Uterus (tissue), 4 donors: ENCODE data around the gene TSPAN11. TPM values are rescaled to one million over a fixed set of nuclear protein-coding genes. Genes with fewer than 3 reads are reported as not detected.

Source experiments
- DNase-seq, 2 donors: peaks; one replicate each; pipeline ENCODE4 v3.0.0-alpha.2; 2019 to 2020
- H3K27ac ChIP-seq, 2 donors: fragments of 200-600 bp; sonication (generic); 1 replicate in 1 of 2; 2 replicates in 1 of 2; pipeline ENCODE4 v1.5.1; 2016 to 2018
- H3K27me3 ChIP-seq, 2 donors: fragments of 200-600 bp; sonication (generic); one replicate each; pipeline ENCODE4 v1.5.1; 2018 to 2019; ENCODE audit warnings: control low read depth in 1 of 2
- H3K36me3 ChIP-seq, 2 donors: fragments of 200-600 bp; sonication (generic); one replicate each; pipeline ENCODE4 v1.5.1; 2019; ENCODE audit warnings: control low read depth in 1 of 2
- H3K4me1 ChIP-seq, 2 donors: fragments of 200-600 bp; sonication (generic); one replicate each; pipeline ENCODE4 v1.5.1; 2018 to 2019; ENCODE audit warnings: control low read depth in 1 of 2
- H3K4me3 ChIP-seq, 2 donors: fragments of 200-600 bp; sonication (generic); 1 replicate in 1 of 2; 2 replicates in 1 of 2; pipeline ENCODE4 v1.5.1; 2018 to 2019; ENCODE audit warnings: mild to moderate bottlenecking in 1 of 2
- H3K9me3 ChIP-seq, 2 donors: fragments of 200-600 bp; sonication (generic); one replicate each; pipeline ENCODE4 v1.5.1; 2019; ENCODE audit warnings: control low read depth in 1 of 2
- POLR2A ChIP-seq, 2 donors: fragments of 450-650 bp; IDR thresholded peaks; one replicate each; pipeline ENCODE4 v1.6.1; 2016; ENCODE audit warnings: antibody characterized with exemption in 2 of 2, mild to moderate bottlenecking in 1 of 2, moderate library complexity in 1 of 2
- intact Hi-C: fragments of 100-400 bp; cut with DNase I; formaldehyde crosslinking; loops from one replicate; pipeline ENCODE4 v1.15.1; 2023; ENCODE audit warnings: low total_unique reads
- total RNA-seq, 4 donors: library from RNA; depleted of rRNA in 3 of 4; stranded (reverse); fragments of >200 nt in 3 of 4; gene quantifications; one replicate each; pipeline versions ENCODE4 v1.1.0 to v1.2.4, GENCODE V29; 2014 to 2023
- TF ChIP-seq, protein P1 (sequence below), 4 experiments: fragments of 200-600 bp in 2 of 4; fragments of 450-650 bp in 2 of 4; sonication (generic) in 2 of 4; IDR thresholded peaks; one replicate each; pipeline ENCODE4 v1.5.1; 2016 to 2019; ENCODE audit warnings: antibody characterized with exemption in 4 of 4, mild to moderate bottlenecking in 2 of 4, moderate library complexity in 1 of 4
- donor health status: DM: yes; HTN: yes; CAD: no.

Gene TSPAN11
- total RNA-seq, 4 donors from 2014 or later: 0.51 to 9.4 (median 0.88) TPM

DNA sequence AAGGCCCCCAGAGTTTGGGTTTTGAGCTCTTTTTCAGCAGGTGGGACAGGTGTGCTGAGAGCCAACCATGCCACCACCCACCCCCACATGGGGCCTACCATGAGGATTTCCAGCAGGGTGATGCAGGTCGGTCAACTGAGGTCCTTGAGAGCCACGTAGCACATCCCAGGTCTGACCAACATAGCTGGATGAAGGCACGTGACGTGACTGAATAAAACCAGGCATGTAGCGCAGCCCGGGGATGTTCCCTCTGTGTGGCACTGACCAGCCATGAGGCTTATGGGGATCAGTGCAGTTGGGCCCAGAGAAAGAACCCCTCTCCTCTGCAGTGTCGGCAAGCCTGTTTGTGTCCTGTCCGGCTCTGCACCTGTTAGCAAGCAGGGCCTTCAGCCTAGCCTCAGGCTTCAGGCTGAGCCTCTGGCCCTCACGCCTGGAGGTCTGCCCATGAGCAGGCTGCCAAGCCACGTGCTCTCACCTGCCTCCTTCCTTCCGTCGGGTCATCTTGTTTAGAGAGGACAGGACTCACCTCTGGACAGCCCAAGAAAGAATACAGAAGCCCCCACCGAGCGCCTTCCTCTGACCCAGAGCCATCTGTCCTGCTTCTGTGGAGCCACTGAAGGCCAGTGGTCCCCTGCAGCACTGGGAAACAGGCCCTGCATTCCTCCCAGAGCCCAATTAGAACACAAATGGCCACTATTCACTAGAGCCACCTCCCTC is 38.5 kb downstream of the TSPAN11 start:
- intact Hi-C loops: no loop called here
- Histone ChIP-seq H3K9me3 (no peaks in the 10 kb centered on the region), H3K4me3 (no peak overlapping the region), H3K4me1 (no peaks in the 10 kb centered on the region), H3K27me3 (no peaks in the 10 kb centered on the region), H3K27ac (no peak overlapping the region), H3K36me3 (no peaks in the 10 kb centered on the region)
- DNase-seq: no peak
- TF ChIP-seq POLR2A (IDR thresholded peaks at IDR 0.05): no peak

DNA sequence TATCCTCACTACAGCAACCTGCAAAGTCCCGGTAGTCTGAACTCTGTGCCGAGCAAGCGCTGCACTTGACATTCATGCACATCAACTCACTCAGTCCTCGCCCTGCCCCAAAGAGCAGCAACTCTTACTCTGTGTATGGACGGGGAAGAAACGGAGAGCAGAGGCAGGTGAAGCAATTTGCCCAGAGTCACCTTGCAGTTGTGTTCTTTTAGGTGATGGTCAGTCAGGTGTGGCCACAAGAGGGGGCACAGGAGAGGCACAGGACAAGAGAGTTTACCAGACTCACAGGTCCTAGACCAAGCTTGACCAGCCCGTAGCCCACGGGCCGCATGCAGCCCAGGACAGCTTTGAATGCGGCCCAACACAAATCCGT is 39.1 kb downstream of the TSPAN11 start:
- Histone ChIP-seq H3K36me3 (no peaks in the 10 kb centered on the region), H3K4me3 (no peak overlapping the region), H3K27me3 (no peaks in the 10 kb centered on the region), H3K4me1 (no peaks in the 10 kb centered on the region), H3K9me3 (no peaks in the 10 kb centered on the region), H3K27ac (no peak overlapping the region)
- TF ChIP-seq, protein P1, sequence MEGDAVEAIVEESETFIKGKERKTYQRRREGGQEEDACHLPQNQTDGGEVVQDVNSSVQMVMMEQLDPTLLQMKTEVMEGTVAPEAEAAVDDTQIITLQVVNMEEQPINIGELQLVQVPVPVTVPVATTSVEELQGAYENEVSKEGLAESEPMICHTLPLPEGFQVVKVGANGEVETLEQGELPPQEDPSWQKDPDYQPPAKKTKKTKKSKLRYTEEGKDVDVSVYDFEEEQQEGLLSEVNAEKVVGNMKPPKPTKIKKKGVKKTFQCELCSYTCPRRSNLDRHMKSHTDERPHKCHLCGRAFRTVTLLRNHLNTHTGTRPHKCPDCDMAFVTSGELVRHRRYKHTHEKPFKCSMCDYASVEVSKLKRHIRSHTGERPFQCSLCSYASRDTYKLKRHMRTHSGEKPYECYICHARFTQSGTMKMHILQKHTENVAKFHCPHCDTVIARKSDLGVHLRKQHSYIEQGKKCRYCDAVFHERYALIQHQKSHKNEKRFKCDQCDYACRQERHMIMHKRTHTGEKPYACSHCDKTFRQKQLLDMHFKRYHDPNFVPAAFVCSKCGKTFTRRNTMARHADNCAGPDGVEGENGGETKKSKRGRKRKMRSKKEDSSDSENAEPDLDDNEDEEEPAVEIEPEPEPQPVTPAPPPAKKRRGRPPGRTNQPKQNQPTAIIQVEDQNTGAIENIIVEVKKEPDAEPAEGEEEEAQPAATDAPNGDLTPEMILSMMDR (IDR thresholded peaks at IDR 0.05): no peak
- no peak for TF ChIP-seq POLR2A (IDR thresholded peaks at IDR 0.05)
- DNase-seq: no peak
- intact Hi-C loops: no loop called here

DNA sequence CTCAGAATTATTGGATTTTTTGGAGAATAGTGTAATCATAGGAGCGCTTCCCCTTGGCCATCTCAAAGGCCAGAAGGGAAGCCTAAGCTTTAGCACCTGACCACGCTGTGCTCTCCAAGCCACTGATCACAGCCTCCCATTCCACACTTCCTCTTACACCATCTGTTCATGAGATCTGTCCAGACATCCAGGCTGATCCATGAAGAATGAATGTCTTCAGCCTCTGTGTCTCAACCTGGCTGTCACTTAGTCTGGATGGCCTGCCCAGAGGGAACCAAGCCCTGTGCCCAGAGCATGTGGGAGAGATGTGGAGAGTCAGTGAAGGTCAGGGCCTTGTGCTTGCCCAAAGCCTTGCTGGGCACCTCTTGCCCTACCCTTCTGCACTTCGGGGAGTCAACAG is 40.5 kb downstream of the TSPAN11 start:
- Histone ChIP-seq H3K4me1 (no peaks in the 10 kb centered on the region), H3K27ac (no peak overlapping the region), H3K4me3 (no peak overlapping the region), H3K27me3 (no peaks in the 10 kb centered on the region), H3K36me3 (no peaks in the 10 kb centered on the region), H3K9me3 (no peaks in the 10 kb centered on the region)
- TF ChIP-seq, protein P1 (IDR thresholded peaks at IDR 0.05): no peak
- TF ChIP-seq POLR2A (IDR thresholded peaks at IDR 0.05): no peak
- no peak for DNase-seq
- intact Hi-C loops: no loop called here

DNA sequence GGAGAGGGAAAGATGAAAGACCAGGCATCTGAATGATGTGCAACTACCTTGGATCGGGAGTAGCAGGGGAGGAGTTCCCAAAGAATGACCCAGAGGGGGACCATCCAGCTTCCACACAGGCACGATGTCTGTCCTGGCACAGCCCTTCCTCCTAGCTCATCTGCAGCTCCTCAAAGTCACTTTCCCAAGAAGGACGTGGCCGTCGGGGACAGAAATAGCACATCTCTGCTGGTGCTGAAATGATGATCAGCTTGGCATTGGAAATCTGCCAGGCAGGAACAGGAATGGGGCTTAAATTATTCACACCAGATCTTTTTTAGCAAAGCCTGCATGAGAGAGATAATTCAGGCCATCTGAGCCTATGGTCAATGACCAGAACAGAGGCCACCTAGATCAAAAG is 41.7 kb downstream of the TSPAN11 start:
- H3K27ac ChIP-seq: no peak overlapping the region
- no peak for TF ChIP-seq POLR2A (IDR thresholded peaks at IDR 0.05)
- TF ChIP-seq, protein P1 (IDR thresholded peaks at IDR 0.05): no peak
- H3K9me3 ChIP-seq: no peaks in the 10 kb centered on the region
- no peak for DNase-seq
- H3K36me3 ChIP-seq: no peaks in the 10 kb centered on the region
- no peaks in the 10 kb centered on the region for H3K4me1 ChIP-seq
- no peak overlapping the region for H3K4me3 ChIP-seq
- no peaks in the 10 kb centered on the region for H3K27me3 ChIP-seq
- intact Hi-C loops: no loop called here

DNA sequence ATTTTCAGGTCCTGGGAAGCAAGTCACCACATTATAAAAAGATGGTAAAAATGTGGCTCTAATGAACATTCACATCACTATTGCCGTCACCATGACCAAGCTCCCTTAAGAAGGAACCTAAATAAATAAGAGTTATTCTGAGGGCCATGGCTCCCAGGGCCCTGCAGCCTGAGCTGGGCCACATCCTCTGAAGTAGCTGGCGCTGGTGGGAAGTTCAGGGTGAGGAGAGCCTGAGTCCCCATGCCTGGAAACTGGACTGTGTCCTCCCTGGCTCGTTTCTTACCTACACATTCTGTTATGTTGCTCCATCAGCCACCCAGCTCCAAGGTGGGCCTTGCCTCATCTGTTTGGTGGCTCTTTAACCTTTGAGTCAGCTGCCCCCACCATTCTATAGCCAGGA is 42.5 kb downstream of the TSPAN11 start:
- Histone ChIP-seq H3K27me3 (no peaks in the 10 kb centered on the region), H3K27ac (no peak overlapping the region), H3K9me3 (no peaks in the 10 kb centered on the region), H3K36me3 (no peaks in the 10 kb centered on the region), H3K4me1 (no peaks in the 10 kb centered on the region), H3K4me3 (no peak overlapping the region)
- intact Hi-C loops: no loop called here
- TF ChIP-seq POLR2A (IDR thresholded peaks at IDR 0.05): no peak
- TF ChIP-seq, protein P1 (IDR thresholded peaks at IDR 0.05): no peak
- DNase-seq: no peak
